HG02588 (cell line): Measurements from ENCODE around the gene MIX23.
A peak's percentile ranks its signal among the peaks of the same experiment; 100 is the strongest.

Experiments used
- ATAC-seq: cut with Tn5 transposase; IDR thresholded peaks from one replicate; pipeline ENCODE4 v1.9.1; 2021; ENCODE audit warnings: mild to moderate bottlenecking, moderate library complexity; ENCODE audit not compliant: unreplicated experiment

Gene MIX23

DNA sequence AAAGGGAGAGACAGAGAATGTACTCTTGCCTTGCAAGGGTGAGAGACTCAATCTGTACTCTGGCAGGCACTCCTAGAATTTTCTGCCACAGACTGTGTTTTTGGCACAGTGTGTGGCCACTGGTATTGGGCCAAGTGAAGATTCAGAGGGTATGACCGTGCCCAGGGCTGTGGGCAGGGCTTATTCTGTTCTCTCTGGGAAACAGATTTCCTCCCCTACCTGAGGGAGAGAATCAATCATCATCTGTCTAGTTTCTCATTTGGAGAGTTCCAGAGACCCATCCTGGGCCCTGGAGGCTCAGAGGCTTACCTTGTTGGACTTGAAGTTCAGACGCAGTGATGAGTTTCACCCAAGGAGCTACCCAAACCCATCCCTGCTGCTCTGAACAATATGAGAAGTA lies 29.8 kb downstream of the MIX23 start:
- ATAC-seq, result no peak

DNA sequence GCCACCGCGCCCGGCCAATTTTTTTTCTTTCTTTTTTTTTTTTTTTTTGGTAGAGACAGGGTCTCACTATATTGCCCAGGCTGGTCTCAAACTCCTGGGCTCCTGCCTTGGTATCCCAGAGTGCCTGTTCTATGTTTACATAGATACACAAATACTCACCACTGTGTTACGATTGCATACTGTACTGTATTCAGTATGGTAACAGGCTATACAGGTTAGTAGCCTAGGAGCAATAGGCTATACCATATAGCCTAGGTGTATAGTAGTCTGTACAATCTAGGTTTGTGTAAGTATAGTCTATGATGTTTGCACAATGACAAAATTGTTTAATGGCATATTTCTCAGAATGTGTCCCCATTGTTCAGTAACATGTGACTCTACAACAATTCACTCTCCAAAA lies 31.4 kb downstream of the MIX23 start:
- no peak for ATAC-seq

DNA sequence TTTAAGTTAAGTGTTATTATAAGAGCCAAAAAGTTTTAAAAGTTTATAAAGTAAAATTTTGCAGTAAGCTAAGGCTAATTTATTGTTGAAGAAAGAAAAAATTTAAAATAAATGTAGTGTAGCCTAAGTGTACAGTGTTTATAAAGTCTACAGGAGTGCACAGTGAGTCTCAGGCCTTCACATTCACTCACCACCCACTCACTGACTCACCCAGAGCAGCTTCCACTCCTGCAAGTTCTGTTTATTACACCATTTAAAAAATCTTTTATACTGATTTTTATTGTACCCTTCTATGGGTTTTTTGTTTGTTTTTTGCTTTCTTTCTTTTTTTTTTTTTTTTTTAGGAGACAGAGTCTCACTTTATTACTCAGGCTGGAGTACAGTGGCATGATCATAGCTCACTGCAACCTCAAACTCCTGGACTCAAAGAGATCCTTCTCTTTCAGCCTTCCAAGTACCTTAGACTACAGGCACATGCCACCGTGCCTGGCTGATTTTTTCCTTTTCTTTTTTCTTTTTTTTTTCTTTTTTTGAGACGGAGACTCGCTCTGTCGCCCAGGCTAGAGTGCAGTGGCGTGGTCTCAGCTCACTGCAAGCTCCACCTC lies 32.1 kb downstream of the MIX23 start:
- ATAC-seq, result no peak

DNA sequence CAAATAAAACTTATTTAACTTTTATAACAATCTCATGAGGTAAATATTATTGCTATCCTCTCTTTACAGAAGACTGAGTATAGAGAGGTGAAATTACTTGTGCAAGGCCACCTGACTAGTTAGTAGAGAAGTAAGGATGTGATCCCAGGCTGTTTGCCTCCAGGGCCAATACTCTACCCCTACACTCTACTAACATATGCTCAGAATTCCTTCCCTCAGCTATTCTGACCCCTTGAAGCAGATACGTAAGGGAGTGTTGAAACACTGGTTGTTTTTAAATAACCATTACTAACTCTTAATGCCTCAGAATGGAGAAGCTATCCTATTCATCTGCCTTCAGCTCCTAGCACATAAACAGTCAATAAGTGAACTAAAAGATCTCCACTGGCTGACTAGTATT lies 33.9 kb downstream of the MIX23 start:
- no peak for ATAC-seq

DNA sequence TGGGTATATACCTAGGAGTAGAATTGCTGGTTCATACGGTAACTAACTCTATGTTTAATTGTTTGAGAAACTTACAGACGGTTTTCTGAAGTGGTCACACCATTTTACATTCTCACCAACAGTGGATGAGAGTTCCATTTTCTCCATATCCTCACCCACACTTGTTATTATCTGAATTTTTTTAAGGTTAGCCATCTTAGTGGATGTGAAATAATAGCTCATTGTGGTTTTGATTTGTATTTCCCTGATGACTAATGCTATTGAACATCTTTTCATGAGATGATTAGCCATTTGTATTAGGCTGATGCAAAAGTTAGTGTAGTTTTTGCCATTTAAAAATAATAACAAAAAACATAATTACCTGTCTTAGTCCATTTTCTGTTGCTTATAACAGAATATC lies 39.4 kb downstream of the MIX23 start:
- ATAC-seq, result no peak

DNA sequence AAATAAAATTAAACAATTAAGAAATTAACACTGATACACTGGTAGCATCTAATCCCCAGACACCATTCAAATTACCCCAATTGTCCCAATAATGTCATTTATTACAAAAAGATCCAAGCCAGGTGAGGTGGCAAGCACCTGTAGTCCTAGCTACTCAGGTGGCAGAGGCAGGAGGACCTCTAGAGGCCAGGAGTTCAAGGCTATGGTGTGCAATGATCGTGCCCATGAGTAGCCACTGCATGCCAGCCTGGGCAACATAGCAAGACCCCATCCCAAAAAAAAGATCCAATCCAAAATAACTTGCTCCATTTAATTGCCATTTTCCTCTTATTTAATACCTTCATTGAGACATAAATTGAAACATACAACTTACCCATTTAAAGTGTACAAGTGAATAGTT lies 40.2 kb downstream of the MIX23 start:
- no peak for ATAC-seq

DNA sequence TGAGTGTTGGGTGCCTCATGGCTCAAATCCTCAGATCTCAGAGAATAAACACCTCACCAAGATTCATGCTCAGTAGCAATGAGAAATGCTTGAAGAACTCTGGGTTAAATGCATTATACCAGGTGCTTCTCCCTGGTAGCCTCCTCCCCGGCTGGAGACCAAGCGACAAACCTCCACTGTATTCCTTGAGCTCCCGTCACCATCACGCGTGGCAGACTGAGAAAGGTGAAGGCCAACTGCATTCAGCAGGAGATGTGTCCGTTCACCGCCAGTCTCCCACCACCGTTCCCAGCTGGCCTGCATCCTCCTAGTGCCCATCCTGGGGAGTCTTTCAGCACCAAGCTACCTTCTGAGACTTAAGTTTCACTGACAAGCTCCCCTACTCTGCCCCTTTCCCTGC lies 50.5 kb downstream of the MIX23 start:
- ATAC-seq, result no peak

DNA sequence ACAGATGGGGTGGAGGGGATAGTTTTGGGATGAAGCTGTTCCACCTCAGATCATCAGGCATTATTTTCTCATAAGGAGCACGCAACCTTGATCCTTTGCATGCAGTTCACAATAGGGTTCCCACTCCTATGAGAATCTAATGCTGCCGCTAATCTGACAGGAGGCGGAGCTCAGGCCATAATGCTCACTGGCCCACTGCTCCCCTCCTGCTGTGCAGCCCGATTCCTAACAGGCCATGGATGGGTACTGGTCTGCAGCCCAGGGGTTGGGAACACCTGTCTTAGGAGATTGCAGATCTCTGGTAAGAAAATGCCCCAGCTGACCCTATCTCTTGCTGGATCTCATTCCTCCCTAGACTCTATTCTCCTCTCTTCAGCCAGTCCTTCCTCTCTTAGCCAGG lies 51.1 kb downstream of the MIX23 start:
- ATAC-seq, result no peak

DNA sequence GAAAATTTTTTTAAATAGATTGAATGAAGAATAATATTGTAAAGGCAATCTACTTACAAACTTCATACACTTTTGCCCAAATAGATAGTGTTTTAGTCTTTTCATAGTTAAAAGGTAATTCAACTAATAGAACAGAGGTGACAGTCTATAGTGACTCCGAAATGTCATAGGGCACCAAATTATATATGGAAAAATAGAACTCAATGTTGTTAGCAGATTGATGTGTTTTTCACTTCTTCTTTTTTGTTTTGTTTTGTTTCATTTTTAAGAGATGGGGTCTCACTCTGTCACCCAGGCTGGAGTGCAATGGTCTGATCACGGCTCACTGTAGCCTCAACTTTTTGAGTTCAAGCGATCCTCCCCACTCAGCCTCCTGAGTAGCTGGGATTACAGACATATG lies 57.3 kb downstream of the MIX23 start:
- ATAC-seq, result no peak

DNA sequence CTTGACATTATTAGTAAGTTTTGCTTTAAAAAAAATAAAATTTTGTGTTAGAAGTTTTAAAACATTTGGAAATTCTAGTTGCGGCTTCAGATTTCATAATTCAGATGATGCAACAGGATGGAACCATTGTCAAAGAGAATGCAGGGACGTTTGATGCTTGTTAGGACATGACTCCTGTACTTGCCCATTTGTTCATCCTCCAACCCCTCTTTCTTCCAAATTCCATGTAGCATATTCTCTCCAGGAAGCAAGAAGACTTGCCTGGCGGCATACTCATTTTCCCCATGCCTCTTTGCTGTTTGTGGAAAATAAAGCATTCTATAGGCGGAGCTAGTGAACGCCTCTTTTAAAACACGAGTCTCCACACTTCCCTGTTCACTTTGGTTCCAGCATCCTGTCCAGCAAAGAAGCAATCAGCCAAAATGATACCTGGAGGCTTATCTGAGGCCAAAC lies 58.1 kb downstream of the MIX23 start, which contains the start of gene CSTA:
CSTA (plus strand) TSS at position 378 of the 453 bp plus-strand sequence; CDS start at position 423, 45 bp downstream.
- ATAC-seq, result no peak

DNA sequence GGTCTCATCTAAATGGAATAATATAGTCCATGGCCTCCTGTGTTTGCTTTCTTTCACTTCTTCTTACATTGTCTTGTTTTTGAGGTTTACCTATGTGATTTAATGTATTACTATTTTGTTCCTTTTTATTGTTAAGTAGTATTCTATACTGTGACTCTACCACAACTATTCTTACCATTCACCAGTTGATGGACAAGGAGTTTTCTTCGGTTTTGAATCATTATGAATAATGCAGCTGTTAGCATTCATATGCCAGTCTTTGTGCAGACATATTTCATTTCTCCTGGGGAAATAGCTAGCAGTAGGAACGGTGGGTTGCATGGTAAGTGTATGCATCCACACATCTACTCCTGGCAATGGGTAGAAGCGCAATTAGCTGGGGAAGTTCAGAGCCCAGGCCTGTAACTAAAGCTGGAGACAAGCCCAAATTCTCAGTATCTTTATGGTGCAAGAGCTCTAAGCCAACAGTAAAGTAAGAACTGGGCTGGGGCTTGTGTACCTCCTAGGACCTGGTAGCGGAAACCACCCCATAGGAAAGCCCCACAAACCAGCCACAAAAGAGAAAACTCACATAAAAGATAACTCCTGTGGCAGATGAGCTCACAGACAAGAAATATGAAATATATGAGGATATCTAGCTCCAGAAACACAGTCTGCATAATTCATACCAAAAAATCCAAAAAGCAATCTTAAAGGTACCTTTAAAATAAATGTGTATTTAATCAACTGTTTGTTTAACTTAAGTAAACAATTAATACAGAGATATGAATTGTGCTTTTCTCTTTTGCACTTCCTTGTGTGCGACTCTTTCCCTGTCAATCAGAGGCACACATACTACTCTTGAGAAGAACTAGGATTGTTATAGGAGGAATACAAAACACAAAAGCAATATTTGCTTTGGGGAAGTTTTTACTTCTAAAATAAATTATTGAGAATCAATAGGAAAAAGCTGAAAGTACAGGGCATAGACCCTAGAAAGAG lies 60.6 kb downstream of the MIX23 start:
- ATAC-seq, result peak; percentile 53

DNA sequence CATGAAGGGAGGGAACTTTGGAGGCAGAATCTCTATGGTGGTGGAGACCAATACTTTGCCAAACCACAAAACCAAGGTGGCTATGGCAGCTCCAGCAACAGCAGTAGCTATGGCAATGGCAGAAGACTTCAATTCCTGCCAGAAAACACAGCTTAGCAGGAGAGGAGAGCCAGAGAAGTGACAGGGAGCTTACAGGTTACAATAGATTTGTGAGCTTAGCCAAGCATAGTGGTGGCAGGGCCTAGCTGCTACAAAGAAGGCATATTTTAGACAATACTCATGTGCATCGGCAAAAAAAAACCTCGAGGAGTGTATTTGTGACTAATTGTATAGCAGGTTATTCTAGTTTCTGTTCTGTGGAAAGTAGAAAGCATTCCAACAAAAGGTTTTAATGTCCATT lies 64.4 kb downstream of the MIX23 start:
- ATAC-seq, result no peak

DNA sequence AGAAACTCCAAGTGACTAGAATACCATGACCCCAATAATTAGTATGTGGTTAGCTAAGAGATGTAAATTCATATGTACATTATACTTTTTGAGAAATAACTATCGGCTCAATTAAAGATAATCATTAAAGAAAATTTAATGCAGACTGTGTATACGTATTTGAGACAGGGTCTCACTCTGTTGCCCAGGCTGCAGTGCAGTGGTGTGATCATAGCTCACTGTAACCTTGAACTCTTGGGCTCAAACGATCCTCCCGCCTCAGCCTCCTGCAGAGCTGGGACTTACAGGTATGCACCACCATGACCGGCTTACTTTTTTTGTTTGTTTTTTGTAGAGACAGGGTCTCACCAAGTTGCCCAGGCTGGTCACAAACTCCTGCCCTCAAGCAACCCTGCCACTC lies 66.7 kb downstream of the MIX23 start:
- no peak for ATAC-seq

DNA sequence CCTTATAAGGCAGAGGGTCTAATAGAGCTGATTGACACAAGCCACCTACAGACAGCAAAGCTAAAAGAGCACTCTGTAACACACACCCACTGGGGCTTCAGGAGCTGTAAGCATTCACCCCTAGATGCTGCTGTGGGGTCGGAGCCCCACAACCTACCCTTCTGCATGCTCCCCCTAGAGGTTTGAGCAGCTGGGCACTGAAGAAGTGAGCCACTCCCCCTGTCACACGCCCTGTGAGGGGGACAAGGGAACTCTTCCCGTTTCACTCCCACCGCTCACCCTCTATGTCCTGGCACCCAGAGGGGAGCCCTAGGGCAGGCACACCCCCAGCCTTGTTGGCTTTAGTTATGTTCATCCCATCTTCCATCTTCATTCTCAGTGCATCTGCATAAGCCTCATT lies 67.4 kb downstream of the MIX23 start:
- ATAC-seq, result no peak

DNA sequence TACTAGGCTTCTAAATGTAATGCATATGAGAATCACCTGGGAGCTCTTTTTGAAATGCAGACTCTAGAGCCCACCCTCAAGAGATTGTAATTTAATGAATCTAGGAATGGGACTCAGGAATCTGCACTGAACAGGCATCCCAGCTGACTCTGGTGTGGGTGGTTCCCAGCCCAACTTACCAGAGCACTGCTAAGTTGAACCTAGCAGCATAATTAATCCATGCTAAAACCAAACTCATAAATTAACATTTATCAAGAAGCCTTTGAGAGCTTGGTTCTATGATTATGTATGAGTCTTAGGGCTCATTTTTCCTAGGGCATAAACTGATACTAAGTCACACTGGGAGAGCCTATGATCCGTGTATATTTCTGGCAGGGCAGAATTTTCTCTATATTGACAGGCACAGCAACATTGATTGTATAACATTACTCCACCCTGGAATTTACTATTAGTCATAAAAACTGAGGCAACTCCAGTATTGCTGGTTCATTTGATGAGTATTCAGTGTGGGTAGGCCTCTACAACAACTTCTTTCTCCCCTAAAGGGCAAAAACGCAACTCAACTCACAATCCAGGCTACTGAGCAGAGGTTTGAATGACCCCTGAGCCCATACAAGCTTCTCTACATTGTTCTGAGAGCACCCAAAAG lies 68.7 kb downstream of the MIX23 start:
- no peak for ATAC-seq

DNA sequence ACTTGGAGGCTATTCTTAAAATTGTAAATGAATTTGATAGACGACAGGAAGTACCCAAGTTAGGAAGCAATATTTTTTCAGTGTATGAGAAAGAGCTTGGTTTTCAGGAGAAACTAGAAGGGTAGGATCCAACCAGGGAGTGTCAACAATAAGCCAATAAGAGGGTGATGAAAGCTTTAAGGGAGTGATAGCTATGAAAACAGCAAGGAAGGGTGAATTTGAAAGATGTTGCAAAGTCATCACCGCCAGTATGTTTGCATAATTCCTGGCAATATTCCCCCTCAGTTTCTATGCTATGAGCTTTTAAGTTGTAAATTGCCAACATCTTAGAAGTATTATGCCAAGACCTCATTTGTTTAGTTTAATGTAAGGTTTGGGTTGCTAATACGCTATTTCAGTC lies 69.8 kb downstream of the MIX23 start:
- no peak for ATAC-seq

DNA sequence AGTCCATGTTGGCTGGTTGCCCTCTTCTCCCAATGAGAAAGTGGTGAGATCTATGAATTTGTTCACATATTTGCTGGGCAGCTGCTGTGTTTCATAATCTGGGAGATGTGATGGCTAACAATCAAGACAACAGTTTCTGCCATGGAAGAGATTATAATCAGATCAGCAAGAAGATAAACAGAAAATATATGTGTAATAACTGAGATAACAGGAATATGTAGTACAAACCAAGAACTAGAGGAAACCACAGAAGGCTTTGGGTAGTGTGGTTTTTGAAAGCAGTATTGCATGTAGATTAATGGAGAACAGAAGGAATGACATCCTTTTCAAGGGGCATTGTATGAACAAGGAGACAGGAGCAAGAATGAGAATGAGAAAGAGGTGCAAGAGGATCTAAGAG lies 70.2 kb downstream of the MIX23 start:
- no peak for ATAC-seq

DNA sequence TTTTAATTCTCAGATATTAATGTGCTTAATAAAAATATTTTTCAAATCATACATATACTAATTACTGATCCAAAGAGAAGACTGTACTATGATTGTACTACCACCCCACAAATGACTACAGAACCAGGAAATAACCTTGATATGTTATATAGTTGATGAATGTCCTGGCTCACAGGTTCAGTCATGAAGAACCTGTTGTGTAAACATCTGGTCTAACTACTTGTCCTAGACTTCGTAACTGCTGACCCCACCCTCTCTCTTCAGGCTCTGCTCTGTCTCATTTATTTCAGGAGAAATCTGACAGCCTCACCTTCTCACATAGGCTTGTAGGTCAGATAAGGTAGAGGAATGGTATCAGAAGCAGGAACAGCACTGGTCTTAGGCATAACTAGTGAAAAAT lies 72.7 kb downstream of the MIX23 start:
- no peak for ATAC-seq
